ENCODE measurements around the gene CACNG1. TPM values are rescaled to one million over a fixed set of nuclear protein-coding genes. Genes with fewer than 3 reads are reported as not detected.

CACNG1 gene
- total and polyA plus RNA-seq, 4 donors: not detected

DNA sequence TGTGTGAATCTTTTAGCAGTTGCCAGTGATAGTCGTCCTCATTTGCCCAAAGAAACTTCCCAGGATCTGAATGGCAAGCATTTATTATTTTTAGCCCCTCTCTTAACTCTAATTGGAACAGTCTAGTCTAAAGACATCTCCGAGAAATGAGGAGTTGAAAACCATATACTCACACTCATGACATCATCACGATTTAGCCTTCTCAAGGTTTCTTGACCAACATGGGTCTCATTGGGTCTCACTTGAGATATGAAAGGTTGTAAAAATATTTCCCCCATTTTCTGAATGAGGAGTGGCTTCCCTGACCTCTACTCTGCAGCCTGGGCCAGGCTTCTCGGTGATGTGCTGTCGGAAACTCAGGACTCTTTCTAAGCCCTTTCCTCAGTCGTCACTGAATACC lies 37.1 kb upstream of the CACNG1 start (continued):
- TF ChIP-seq, protein P1, sequence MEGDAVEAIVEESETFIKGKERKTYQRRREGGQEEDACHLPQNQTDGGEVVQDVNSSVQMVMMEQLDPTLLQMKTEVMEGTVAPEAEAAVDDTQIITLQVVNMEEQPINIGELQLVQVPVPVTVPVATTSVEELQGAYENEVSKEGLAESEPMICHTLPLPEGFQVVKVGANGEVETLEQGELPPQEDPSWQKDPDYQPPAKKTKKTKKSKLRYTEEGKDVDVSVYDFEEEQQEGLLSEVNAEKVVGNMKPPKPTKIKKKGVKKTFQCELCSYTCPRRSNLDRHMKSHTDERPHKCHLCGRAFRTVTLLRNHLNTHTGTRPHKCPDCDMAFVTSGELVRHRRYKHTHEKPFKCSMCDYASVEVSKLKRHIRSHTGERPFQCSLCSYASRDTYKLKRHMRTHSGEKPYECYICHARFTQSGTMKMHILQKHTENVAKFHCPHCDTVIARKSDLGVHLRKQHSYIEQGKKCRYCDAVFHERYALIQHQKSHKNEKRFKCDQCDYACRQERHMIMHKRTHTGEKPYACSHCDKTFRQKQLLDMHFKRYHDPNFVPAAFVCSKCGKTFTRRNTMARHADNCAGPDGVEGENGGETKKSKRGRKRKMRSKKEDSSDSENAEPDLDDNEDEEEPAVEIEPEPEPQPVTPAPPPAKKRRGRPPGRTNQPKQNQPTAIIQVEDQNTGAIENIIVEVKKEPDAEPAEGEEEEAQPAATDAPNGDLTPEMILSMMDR (IDR thresholded peaks at IDR 0.05; ENCODE audit: low read depth, low read length, missing input control): no peak

DNA sequence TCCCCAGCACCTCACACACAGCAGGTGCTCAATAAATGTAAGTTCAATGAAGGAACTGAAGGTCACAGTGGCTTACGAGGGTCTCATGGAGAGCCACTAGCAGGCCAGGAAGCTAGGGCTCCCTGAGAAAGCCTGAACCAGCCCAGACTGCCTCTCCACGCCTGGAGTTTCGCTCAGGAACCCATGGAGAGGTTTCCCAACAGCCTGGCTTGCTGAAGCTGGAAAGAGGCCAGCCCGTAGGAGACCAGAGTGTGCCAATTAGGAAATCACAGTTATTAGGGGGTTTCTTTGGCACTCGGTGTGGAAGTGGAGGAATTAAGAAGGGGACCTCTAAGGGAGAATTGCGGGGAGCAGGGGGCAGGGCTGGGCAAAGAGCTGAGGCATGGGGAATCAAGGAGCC lies 36.3 kb upstream of the CACNG1 start:
- TF ChIP-seq HNF4G (IDR thresholded peaks at IDR 0.05) (no peak), JUND (IDR thresholded peaks at IDR 0.05) (no peak), RAD21 (IDR thresholded peaks at IDR 0.05) (no peak), FOXA1 (IDR thresholded peaks at IDR 0.05) (no peak), SP1 (IDR thresholded peaks at IDR 0.05) (no peak), HNF4A (conservative IDR thresholded peaks at IDR 0.05) (no peak), GABPA (IDR thresholded peaks at IDR 0.05 in 1 of 2, conservative IDR thresholded peaks at IDR 0.05 in 1 of 2) (no peak), FOXA2 (IDR thresholded peaks at IDR 0.05) (no peak), YY1 (IDR thresholded peaks at IDR 0.05) (no peak), EGR1 (IDR thresholded peaks at IDR 0.05; ENCODE audit: low read depth in 2 of 2) (no peak)
- TF ChIP-seq, protein P2, sequence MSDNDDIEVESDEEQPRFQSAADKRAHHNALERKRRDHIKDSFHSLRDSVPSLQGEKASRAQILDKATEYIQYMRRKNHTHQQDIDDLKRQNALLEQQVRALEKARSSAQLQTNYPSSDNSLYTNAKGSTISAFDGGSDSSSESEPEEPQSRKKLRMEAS (IDR thresholded peaks at IDR 0.05): no peak
- TF ChIP-seq, protein P3, sequence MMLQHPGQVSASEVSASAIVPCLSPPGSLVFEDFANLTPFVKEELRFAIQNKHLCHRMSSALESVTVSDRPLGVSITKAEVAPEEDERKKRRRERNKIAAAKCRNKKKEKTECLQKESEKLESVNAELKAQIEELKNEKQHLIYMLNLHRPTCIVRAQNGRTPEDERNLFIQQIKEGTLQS (IDR thresholded peaks at IDR 0.05): no peak
- TF ChIP-seq, protein P4, sequence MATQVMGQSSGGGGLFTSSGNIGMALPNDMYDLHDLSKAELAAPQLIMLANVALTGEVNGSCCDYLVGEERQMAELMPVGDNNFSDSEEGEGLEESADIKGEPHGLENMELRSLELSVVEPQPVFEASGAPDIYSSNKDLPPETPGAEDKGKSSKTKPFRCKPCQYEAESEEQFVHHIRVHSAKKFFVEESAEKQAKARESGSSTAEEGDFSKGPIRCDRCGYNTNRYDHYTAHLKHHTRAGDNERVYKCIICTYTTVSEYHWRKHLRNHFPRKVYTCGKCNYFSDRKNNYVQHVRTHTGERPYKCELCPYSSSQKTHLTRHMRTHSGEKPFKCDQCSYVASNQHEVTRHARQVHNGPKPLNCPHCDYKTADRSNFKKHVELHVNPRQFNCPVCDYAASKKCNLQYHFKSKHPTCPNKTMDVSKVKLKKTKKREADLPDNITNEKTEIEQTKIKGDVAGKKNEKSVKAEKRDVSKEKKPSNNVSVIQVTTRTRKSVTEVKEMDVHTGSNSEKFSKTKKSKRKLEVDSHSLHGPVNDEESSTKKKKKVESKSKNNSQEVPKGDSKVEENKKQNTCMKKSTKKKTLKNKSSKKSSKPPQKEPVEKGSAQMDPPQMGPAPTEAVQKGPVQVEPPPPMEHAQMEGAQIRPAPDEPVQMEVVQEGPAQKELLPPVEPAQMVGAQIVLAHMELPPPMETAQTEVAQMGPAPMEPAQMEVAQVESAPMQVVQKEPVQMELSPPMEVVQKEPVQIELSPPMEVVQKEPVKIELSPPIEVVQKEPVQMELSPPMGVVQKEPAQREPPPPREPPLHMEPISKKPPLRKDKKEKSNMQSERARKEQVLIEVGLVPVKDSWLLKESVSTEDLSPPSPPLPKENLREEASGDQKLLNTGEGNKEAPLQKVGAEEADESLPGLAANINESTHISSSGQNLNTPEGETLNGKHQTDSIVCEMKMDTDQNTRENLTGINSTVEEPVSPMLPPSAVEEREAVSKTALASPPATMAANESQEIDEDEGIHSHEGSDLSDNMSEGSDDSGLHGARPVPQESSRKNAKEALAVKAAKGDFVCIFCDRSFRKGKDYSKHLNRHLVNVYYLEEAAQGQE (IDR thresholded peaks at IDR 0.05): no peak

DNA sequence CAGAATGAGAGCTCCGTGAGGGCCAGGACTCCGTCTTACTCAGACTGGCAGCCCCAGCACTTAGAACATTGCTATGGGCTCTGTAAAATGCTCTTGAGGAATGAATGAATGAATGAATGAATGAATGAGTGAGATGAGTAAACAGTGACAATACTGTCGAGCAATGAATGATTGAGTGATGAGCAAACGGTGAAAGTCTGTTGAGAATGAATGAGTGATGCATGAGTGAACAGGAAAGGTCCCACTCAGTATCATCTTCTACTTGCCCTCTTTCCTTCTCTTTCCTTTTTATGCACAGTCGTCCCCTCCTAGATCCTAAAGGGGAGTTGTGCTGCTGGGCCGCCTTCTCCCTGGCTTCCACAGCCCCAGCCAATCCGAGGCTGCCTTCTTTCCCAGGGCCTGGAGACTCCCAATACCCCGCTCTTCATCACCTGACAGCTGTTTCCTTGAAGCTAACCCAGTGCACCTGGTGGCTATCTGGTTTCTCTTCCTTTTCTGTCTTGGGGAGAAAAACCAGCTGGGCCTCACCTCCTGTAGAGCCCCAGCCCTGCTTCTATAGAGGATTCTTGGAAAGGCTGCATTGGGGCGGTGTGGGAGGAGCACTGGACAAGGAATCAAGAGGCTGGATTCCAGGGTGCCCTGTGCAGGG lies 32.7 kb upstream of the CACNG1 start:
- no peaks in the 10 kb centered on the region for H3K27me3 ChIP-seq (ENCODE audit: control insufficient read depth in 4 of 4, insufficient read depth in 4 of 4, low read length in 3 of 4)
- no peak overlapping the region for H3K27ac ChIP-seq (ENCODE audit: low read depth in 1 of 2, low read length in 2 of 2)
- H3K4me3 ChIP-seq (ENCODE audit: low read depth in 1 of 3, low read length in 3 of 3): no peak overlapping the region
- no peak for DNase-seq (ENCODE audit: low spot score)
- no peak overlapping the region for H3K9ac ChIP-seq (ENCODE audit: low read depth in 1 of 2, low read length in 2 of 2)
- no peaks in the 10 kb centered on the region for H3K9me3 ChIP-seq (ENCODE audit: control insufficient read depth in 4 of 4, low read length in 3 of 4)
- H3K36me3 ChIP-seq (ENCODE audit: control insufficient read depth in 4 of 4, insufficient read depth in 3 of 4, low read depth in 1 of 4, low read length in 3 of 4): no peaks in the 10 kb centered on the region
- 79% methylated on average over 9 of the region's 9 CpGs for WGBS
- H3K4me1 ChIP-seq (ENCODE audit: control insufficient read depth in 4 of 4, insufficient read depth in 4 of 4, low read length in 3 of 4): no peaks in the 10 kb centered on the region
- TF ChIP-seq TAF1 (conservative IDR thresholded peaks at IDR 0.05) (no peak), EGR1 (IDR thresholded peaks at IDR 0.05; ENCODE audit: low read depth in 2 of 2) (no peak), HNF4G (IDR thresholded peaks at IDR 0.05) (no peak), JUND (IDR thresholded peaks at IDR 0.05) (no peak), FOXA1 (IDR thresholded peaks at IDR 0.05) (no peak), SP1 (IDR thresholded peaks at IDR 0.05) (no peak), NR2F2 (IDR thresholded peaks at IDR 0.05) (no peak), YY1 (IDR thresholded peaks at IDR 0.05) (no peak), FOXA2 (IDR thresholded peaks at IDR 0.05) (no peak), GABPA (IDR thresholded peaks at IDR 0.05 in 1 of 2, conservative IDR thresholded peaks at IDR 0.05 in 1 of 2) (no peak)
- TF ChIP-seq, protein P5, sequence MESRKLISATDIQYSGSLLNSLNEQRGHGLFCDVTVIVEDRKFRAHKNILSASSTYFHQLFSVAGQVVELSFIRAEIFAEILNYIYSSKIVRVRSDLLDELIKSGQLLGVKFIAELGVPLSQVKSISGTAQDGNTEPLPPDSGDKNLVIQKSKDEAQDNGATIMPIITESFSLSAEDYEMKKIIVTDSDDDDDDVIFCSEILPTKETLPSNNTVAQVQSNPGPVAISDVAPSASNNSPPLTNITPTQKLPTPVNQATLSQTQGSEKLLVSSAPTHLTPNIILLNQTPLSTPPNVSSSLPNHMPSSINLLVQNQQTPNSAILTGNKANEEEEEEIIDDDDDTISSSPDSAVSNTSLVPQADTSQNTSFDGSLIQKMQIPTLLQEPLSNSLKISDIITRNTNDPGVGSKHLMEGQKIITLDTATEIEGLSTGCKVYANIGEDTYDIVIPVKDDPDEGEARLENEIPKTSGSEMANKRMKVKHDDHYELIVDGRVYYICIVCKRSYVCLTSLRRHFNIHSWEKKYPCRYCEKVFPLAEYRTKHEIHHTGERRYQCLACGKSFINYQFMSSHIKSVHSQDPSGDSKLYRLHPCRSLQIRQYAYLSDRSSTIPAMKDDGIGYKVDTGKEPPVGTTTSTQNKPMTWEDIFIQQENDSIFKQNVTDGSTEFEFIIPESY (IDR thresholded peaks at IDR 0.05): no peak
- TF ChIP-seq, protein P2 (IDR thresholded peaks at IDR 0.05): no peak
- TF ChIP-seq, protein P3 (IDR thresholded peaks at IDR 0.05): no peak
- TF ChIP-seq, protein P4 (IDR thresholded peaks at IDR 0.05): no peak

More for the DNA sequence above, 36.3 kb upstream of the CACNG1 start:
- no peaks in the 10 kb centered on the region for H3K9me3 ChIP-seq (ENCODE audit: control insufficient read depth in 4 of 4, low read length in 3 of 4)
- H3K9ac ChIP-seq (ENCODE audit: low read depth in 1 of 2, low read length in 2 of 2): no peak overlapping the region
- no peak for DNase-seq (ENCODE audit: low spot score)
- H3K4me1 ChIP-seq (ENCODE audit: control insufficient read depth in 4 of 4, insufficient read depth in 4 of 4, low read length in 3 of 4): no peaks in the 10 kb centered on the region
- no peak overlapping the region for H3K4me3 ChIP-seq (ENCODE audit: low read depth in 1 of 3, low read length in 3 of 3)
- no peaks in the 10 kb centered on the region for H3K27me3 ChIP-seq (ENCODE audit: control insufficient read depth in 4 of 4, insufficient read depth in 4 of 4, low read length in 3 of 4)
- no peaks in the 10 kb centered on the region for H3K36me3 ChIP-seq (ENCODE audit: control insufficient read depth in 4 of 4, insufficient read depth in 3 of 4, low read depth in 1 of 4, low read length in 3 of 4)
- no peak overlapping the region for H3K27ac ChIP-seq (ENCODE audit: low read depth in 1 of 2, low read length in 2 of 2)
- 71% methylated on average over 6 of the region's 6 CpGs for WGBS

All from liver (tissue), 9 donors.